ENCODE data around the gene HTR3E. TPM values are rescaled to one million over a fixed set of nuclear protein-coding genes. Genes with fewer than 3 reads are reported as not detected.

HTR3E gene
- total RNA-seq, 1 experiment from 2014 or later = not detected

- Mint-ChIP-seq H3K27ac (no peak overlapping the region), H3K4me1 (0 out of 2 replicates have a peak, but pooled peaks cover 3% of the 10 kb centered on the region), H3K9me3 (no peaks in the 10 kb centered on the region), H3K27me3 (ENCODE audit: low read depth) (no peaks in the 10 kb centered on the region), H3K4me3 (no peak overlapping the region), H3K36me3 (no peaks in the 10 kb centered on the region)
- DNase-seq (ENCODE audit: low spot score) (no peak), ATAC-seq (no peak)
- no peak for TF ChIP-seq ZNF219 (CRISPR knock-in tag; IDR thresholded peaks at IDR 0.05; ENCODE audit: borderline replicate concordance)
- TF ChIP-seq JAZF1 (CRISPR knock-in tag; IDR thresholded peaks at IDR 0.05) = no peak
- no peak for TF ChIP-seq FOXP4 (CRISPR knock-in tag; IDR thresholded peaks at IDR 0.05)
- no peak for TF ChIP-seq ZNF532 (CRISPR knock-in tag; IDR thresholded peaks at IDR 0.05; ENCODE audit: borderline replicate concordance)
- TF ChIP-seq USF2 (CRISPR knock-in tag; IDR thresholded peaks at IDR 0.05) = no peak
- TF ChIP-seq ZNF423 (CRISPR knock-in tag; IDR thresholded peaks at IDR 0.05) = no peak
- no peak for TF ChIP-seq IRF2 (CRISPR knock-in tag; IDR thresholded peaks at IDR 0.05; ENCODE audit: borderline replicate concordance, low read depth)
- no peak for TF ChIP-seq ZNF232 (CRISPR knock-in tag; IDR thresholded peaks at IDR 0.05)
- TF ChIP-seq FOXP1 (CRISPR knock-in tag; IDR thresholded peaks at IDR 0.05; ENCODE audit: borderline replicate concordance) = no peak
- ChIA-PET CTCF (interaction anchor here (1.1 to 2.2 kb wide), 2 partner anchors 18 to 173 kb away, joined by 3 to 9 read pairs; partner anchors contain the start of gene PARL), POLR2A (no interaction called here)
Measured at GRCh38 chr3:184058029-184058428, 38.8 kb upstream of the HTR3E start.

GRCh38 chr3:184059424-184059823, 37.4 kb upstream of the HTR3E start:
- Mint-ChIP-seq H3K9me3 (no peaks in the 10 kb centered on the region), H3K4me3 (no peak overlapping the region), H3K36me3 (no peaks in the 10 kb centered on the region), H3K27me3 (ENCODE audit: low read depth) (no peaks in the 10 kb centered on the region), H3K27ac (no peak overlapping the region), H3K4me1 (0 out of 2 replicates have a peak, but pooled peaks cover 3% of the 10 kb centered on the region)
- no peak for DNase-seq (ENCODE audit: low spot score)
- POLR2A ChIA-PET = no interaction called here
- ATAC-seq = peak; percentile 44; the same call in 1 of the 2 replicates
- TF ChIP-seq HMGA2 (CRISPR knock-in tag; IDR thresholded peaks at IDR 0.05) (no peak), PRRX2 (CRISPR knock-in tag; IDR thresholded peaks at IDR 0.05) (no peak), OVOL2 (CRISPR knock-in tag; IDR thresholded peaks at IDR 0.05; ENCODE audit: borderline replicate concordance) (no peak), STAT6 (CRISPR knock-in tag; conservative IDR thresholded peaks at IDR 0.05; ENCODE audit: low read depth) (no peak), ZNF671 (CRISPR knock-in tag; IDR thresholded peaks at IDR 0.05) (no peak), TEAD1 (CRISPR knock-in tag; IDR thresholded peaks at IDR 0.05) (no peak), USF1 (CRISPR knock-in tag; IDR thresholded peaks at IDR 0.05) (no peak), ZBTB43 (CRISPR knock-in tag; IDR thresholded peaks at IDR 0.05) (no peak), GRHL2 (CRISPR knock-in tag; IDR thresholded peaks at IDR 0.05; ENCODE audit: insufficient replicate concordance, severe bottlenecking) (no peak), NFATC4 (CRISPR knock-in tag; IDR thresholded peaks at IDR 0.05) (no peak), ERG (CRISPR knock-in tag; IDR thresholded peaks at IDR 0.05) (no peak), ZNF317 (CRISPR knock-in tag; IDR thresholded peaks at IDR 0.05; ENCODE audit: borderline replicate concordance, low read depth) (no peak)
- CTCF ChIA-PET = interaction anchor here (1.3 to 2.2 kb wide), 2 partner anchors 8 to 19 kb away, joined by 3 to 9 read pairs; no protein-coding TSS in a partner anchor
